ENCODE data around the gene LZIC.

DNA sequence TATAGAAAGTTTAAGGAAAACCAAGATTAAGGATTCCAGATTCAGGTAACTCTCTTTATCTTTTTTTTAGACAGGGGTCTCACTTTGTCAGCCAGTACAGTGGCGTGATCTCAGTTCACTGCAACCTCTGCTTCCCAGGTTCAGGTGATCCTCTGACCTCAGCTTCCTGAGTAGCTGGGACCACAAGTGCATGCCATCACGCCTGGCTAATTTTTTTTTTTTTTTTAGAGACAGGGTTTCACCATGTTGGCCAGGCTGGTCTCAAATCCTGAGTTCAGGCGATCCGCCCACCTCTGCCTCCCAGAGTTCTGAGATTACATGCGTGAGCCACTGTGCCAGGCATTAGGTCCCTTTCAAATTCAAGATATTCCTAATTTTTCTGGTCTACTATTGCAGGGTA, 15.9 kb downstream of the LZIC start:
- TF ChIP-seq, protein P1, sequence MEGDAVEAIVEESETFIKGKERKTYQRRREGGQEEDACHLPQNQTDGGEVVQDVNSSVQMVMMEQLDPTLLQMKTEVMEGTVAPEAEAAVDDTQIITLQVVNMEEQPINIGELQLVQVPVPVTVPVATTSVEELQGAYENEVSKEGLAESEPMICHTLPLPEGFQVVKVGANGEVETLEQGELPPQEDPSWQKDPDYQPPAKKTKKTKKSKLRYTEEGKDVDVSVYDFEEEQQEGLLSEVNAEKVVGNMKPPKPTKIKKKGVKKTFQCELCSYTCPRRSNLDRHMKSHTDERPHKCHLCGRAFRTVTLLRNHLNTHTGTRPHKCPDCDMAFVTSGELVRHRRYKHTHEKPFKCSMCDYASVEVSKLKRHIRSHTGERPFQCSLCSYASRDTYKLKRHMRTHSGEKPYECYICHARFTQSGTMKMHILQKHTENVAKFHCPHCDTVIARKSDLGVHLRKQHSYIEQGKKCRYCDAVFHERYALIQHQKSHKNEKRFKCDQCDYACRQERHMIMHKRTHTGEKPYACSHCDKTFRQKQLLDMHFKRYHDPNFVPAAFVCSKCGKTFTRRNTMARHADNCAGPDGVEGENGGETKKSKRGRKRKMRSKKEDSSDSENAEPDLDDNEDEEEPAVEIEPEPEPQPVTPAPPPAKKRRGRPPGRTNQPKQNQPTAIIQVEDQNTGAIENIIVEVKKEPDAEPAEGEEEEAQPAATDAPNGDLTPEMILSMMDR (IDR thresholded peaks at IDR 0.05; ENCODE audit: insufficient read depth, low read depth, low read length) = no peak
- TF ChIP-seq EZH2 (IDR thresholded peaks at IDR 0.05; ENCODE audit: insufficient read depth, low read length) = no peak
